NCI-H1930 (cell line): ENCODE results near the gene NSL1.

ENCODE experiments used
- DNase-seq, 2 experiments: peaks; one replicate each; lab custom pipeline; 2025; lab: John Stamatoyannopoulos, UW

The NSL1 gene

GRCh38 chr1:212685429-212685828 lies 106.1 kb downstream of the NSL1 start:
- DNase-seq: no peak

GRCh38 chr1:212684521-212685090 lies 107.0 kb downstream of the NSL1 start:
- no peak for DNase-seq

DNA sequence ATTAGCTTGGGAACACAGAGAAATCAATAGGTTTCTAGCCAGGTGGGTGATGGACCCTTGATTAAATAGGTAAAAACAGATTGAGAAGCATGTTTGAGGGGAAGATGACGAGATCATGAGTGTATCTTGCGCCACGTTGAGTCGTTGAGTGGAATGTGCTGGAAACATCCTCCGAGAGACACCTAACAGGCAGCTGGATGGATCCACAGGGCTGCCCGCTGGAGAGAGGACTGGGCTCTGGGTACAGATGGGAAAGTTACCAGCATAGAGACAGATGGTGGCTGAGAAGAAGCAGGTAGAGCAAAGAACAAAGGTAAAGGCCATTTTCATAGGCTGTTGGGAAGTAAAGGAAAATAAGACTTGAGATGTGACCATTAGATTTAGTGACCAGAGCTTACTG lies 107.5 kb downstream of the NSL1 start:
- DNase-seq: no peak

GRCh38 chr1:212683357-212683722 lies 108.2 kb downstream of the NSL1 start:
- no peak for DNase-seq

DNA sequence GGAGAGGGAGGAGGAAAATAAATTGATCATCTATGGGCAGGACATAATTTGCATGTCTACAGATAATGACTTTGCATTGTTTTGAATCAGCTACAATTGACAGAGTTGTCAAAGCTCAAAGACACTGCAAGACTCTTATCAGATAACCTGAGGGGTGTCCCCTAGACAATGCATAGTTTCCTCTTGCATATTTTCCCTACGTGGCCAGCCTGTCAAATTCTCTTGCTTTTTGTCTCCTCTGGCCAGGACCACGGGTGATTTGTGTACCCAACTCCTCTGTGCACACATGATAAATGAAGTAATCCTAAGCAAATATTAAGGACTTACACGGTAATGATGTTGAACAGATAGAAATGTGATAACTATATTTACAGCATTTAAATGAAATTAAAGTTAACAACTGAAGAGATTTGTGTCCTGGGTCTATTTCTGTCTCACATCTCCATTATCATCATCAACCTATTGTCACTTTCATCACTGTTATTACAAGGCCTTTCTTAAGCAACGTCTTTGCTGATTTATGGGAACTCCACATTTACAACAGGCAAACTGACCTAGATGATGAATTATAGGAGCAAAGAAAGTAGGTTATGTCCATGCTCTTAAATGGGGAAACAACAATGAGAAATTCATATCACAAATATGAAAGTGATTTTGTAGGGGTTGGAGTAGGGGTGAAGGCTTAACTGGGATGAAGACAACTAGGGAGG lies 110.7 kb downstream of the NSL1 start:
- no peak for DNase-seq

DNA sequence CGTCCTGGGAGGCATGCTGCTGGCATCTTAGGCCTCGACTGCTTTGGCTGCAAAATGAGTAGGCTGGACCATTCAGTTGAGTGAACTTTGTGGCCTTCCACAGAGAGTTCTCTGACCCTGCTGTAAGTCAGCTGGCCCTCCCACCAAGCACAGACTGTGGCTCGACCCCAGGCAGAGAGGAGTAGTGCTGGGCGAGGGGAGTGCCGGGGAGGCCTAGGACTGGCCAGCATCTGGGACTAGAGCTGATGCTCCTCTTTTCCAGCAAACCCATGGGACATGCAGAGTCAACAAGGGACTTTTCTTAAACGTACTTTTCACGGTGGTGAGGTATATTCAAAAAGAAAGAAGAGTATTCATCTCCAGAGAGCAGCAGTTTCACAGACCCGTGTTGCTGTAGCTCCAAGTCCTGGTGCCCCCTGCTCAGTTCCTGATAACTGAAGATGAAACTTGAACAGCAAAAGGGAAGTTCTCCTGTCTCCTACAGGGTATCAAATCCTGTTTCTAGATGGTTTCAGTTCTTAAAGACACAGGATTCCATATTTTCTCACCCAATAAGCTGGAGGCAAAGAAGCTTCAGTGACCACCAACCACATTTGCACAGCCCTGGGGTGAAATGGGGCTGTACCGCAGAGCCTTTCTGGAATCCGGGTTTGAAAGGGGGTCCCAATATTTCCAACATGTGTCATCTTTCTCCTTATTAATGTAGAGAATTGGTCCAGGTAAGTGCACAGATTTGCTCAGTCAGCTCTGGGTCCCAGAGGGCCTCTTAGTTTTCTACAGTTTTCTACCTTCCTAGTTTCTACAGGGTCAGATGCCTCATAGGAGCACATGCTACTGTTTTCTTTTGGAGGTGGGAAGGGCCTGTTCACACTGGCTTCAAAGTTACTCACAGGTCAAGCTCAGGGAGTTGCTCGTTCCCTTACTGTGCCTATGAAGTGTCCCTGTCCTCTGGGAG lies 112.8 kb downstream of the NSL1 start:
- no peak for DNase-seq

GRCh38 chr1:212677573-212677972 lies 114.0 kb downstream of the NSL1 start:
- DNase-seq: no peak

GRCh38 chr1:212677136-212677535 lies 114.4 kb downstream of the NSL1 start:
- no peak for DNase-seq
